SK-N-SH (cell line): ENCODE measurements around the gene BAG1. TPM values are rescaled to one million over a fixed set of nuclear protein-coding genes. Genes with fewer than 3 reads are reported as not detected.

Experiments
- CTCF ChIA-PET: fragments of 300-600, 350-600 bp; formaldehyde crosslinking; extraction: SDS; loops from one replicate; lab custom pipeline; 2021; lab: Yijun Ruan, JAX
- POLR2A ChIA-PET: fragments of 350-600 bp; sonication (Branson Sonifier 250); formaldehyde crosslinking; extraction: SDS; loops from one replicate; lab custom pipeline; 2020; ENCODE audit warnings: antibody characterized with exemption, inconsistent platforms; lab: Yijun Ruan, JAX
- DNase-seq: peaks from one replicate; pipeline ENCODE4 v3.0.0; 2012
- H2AFZ ChIP-seq: fragments of 200-600 bp; sonication (generic); 2 replicates; pipeline ENCODE4 v1.8.1; 2016; ENCODE audit warnings: antibody characterized with exemption, mild to moderate bottlenecking, low read depth
- H3F3A ChIP-seq: fragments of 200-600 bp; sonication (generic); replicated peaks from 2 replicates; pipeline ENCODE3; 2016; ENCODE audit warnings: antibody characterized with exemption, mild to moderate bottlenecking; ENCODE audit not compliant: insufficient read depth
- H3K27ac ChIP-seq, 2 experiments: fragments of 200-500 bp in 1 of 2; fragments of 200-600 bp in 1 of 2; sonication (Bioruptor generic) in 1 of 2; sonication (generic), shearing (Covaris generic) in 1 of 2; 2 replicates each; pipeline versions ENCODE4 v1.5.1 to v1.6.1; 2014 to 2016; ENCODE audit warnings: low read depth in 2 of 2, inconsistent platforms in 1 of 2, low read length in 1 of 2, mild to moderate bottlenecking in 1 of 2, mixed read lengths in 1 of 2
- H3K27me3 ChIP-seq: fragments of 200-600 bp; sonication (generic), shearing (Covaris generic); 2 replicates; pipeline ENCODE4 v1.6.1; 2016; ENCODE audit warnings: mixed run types; ENCODE audit not compliant: insufficient read depth
- H3K36me3 ChIP-seq, 2 experiments: fragments of 200-500 bp in 1 of 2; fragments of 200-600 bp in 1 of 2; sonication (Bioruptor generic) in 1 of 2; sonication (generic) in 1 of 2; replicated peaks in 1 of 2; 2 replicates each; pipeline versions ENCODE3 to v1.5.1; 2014 to 2016; ENCODE audit warnings: low read length in 1 of 2, mild to moderate bottlenecking in 1 of 2; ENCODE audit not compliant: insufficient read depth in 2 of 2, control insufficient read depth in 1 of 2
- H3K4me1 ChIP-seq, 2 experiments: fragments of 200-500 bp in 1 of 2; fragments of 200-600 bp in 1 of 2; sonication (Bioruptor generic) in 1 of 2; sonication (generic), shearing (Covaris generic) in 1 of 2; 2 replicates each; pipeline versions ENCODE4 v1.5.1 to v1.6.1; 2014 to 2016; ENCODE audit warnings: low read depth in 1 of 2, low read length in 1 of 2, mixed run types in 1 of 2; ENCODE audit not compliant: insufficient read depth in 2 of 2, control insufficient read depth in 1 of 2
- H3K4me2 ChIP-seq: fragments of 200-600 bp; sonication (generic), shearing (Covaris generic); 2 replicates; pipeline ENCODE4 v1.6.1; 2017; ENCODE audit warnings: mixed run types
- H3K4me3 ChIP-seq, 2 experiments: fragments of 200-500 bp in 1 of 2; fragments of 200-600 bp in 1 of 2; sonication (Bioruptor generic) in 1 of 2; sonication (generic), shearing (Covaris generic) in 1 of 2; 2 replicates each; pipeline versions ENCODE4 v1.5.1 to v1.8.1; 2014 to 2016; ENCODE audit warnings: low read depth in 2 of 2, inconsistent platforms in 1 of 2, low read length in 1 of 2, mild to moderate bottlenecking in 1 of 2, mixed read lengths in 1 of 2, moderate library complexity in 1 of 2
- H3K79me2 ChIP-seq: fragments of 200-600 bp; sonication (generic); 2 replicates; pipeline ENCODE4 v1.8.1; 2017; ENCODE audit warnings: mild to moderate bottlenecking; ENCODE audit not compliant: insufficient read depth
- H3K9ac ChIP-seq: fragments of 200-600 bp; sonication (generic); 2 replicates; pipeline ENCODE4 v1.6.1; 2017; ENCODE audit warnings: mixed run types
- H3K9me2 ChIP-seq: fragments of 200-600 bp; sonication (generic); 2 replicates; pipeline ENCODE4 v1.6.1; 2017; ENCODE audit warnings: mixed run types
- H3K9me3 ChIP-seq: fragments of 200-600 bp; sonication (generic); 2 replicates; pipeline ENCODE4 v1.6.1; 2017; ENCODE audit warnings: mixed run types, mild to moderate bottlenecking, moderate library complexity
- H4K20me1 ChIP-seq: fragments of 200-600 bp; sonication (generic); 2 replicates; pipeline ENCODE4 v1.6.1; 2017; ENCODE audit warnings: mild to moderate bottlenecking, mixed run types; ENCODE audit not compliant: insufficient read depth
- FOSL2 ChIP-seq: IDR thresholded peaks from 2 replicates; pipeline ENCODE4 v1.4.0; 2012; ENCODE audit warnings: low read depth, mild to moderate bottlenecking, moderate library complexity, borderline replicate concordance
- GABPA ChIP-seq: IDR thresholded peaks from 2 replicates; pipeline ENCODE4 v1.4.0; 2012; ENCODE audit warnings: low read depth, mild to moderate bottlenecking
- JUND ChIP-seq: IDR thresholded peaks from 2 replicates; pipeline ENCODE4 v1.4.0; 2012
- NRF1 ChIP-seq: IDR thresholded peaks from 2 replicates; pipeline ENCODE4 v1.6.1; 2012; ENCODE audit warnings: low read depth, mild to moderate bottlenecking, low read length
- POLR2AphosphoS5 ChIP-seq: IDR thresholded peaks from 2 replicates; pipeline ENCODE4 v1.6.1; 2012; ENCODE audit warnings: low read depth, low read length
- TAF1 ChIP-seq: IDR thresholded peaks from 2 replicates; pipeline ENCODE4 v1.6.1; 2012; ENCODE audit warnings: low read depth, mild to moderate bottlenecking, low read length, moderate library complexity, borderline replicate concordance
- TCF12 ChIP-seq: IDR thresholded peaks from 2 replicates; pipeline ENCODE4 v1.4.0; 2012
- WGBS: methylation state at CpG from one replicate; pipeline ENCODE4 v1.1.6; 2017; ENCODE audit warnings: low lambda C conversion rate; 5-methylcytosine and 5-hydroxymethylcytosine counted together
- polyA plus RNA-seq, 3 experiments: library from polyadenylated mRNA; depleted of rRNA; stranded (reverse); fragments of >200 nt; gene quantifications; 2 replicates each; pipeline ENCODE4 v1.2.3, GENCODE V29; 2012
- TF ChIP-seq, protein P1 (sequence below): IDR thresholded peaks from 2 replicates; pipeline ENCODE4 v1.4.0; 2012; ENCODE audit warnings: low read depth
- TF ChIP-seq, protein P2 (sequence below): fragments of 200-600 bp; sonication (generic); IDR thresholded peaks from 2 replicates; pipeline ENCODE4 v1.6.1; 2017; ENCODE audit warnings: antibody characterized with exemption, mild to moderate bottlenecking, moderate library complexity
- TF ChIP-seq, protein P3 (sequence below): IDR thresholded peaks from 2 replicates; pipeline ENCODE4 v1.6.1; 2012; ENCODE audit warnings: mild to moderate bottlenecking, low read depth, low read length, moderate library complexity
- TF ChIP-seq, protein P4 (sequence below): IDR thresholded peaks from 2 replicates; pipeline ENCODE4; 2012
- TF ChIP-seq, protein P5 (sequence below): IDR thresholded peaks from 2 replicates; pipeline ENCODE4 v1.4.0; 2012; ENCODE audit warnings: low read depth, borderline replicate concordance

Gene BAG1
- polyA plus RNA-seq, 1 of the 3 experiments (the other 2 are of a cell fraction), result 49.9 TPM

DNA sequence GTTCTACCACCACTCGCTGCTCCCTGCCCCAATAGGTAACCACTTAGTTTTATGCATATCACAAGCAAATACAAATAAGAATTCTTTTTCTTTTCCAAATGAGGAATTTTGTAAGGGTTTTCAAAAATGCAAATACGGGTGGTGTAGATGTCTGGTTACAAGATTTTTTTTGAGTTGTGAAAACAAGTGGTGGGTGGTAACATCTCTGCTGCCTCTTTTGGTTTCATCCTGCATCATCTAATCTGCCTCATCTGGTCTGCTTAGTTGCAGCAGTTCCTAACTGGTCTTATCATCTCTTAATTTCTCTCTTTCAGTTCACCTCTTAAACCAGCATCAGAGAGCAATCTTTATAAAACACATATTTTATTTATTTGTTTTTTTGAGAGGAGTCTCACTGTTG is 31.1 kb upstream of the BAG1 start:
- peaks cover 99% of the 10 kb centered on the region for H3K79me2 ChIP-seq
- no peak for DNase-seq
- no peaks in the 10 kb centered on the region for H3K9me2 ChIP-seq
- H3K4me1 ChIP-seq, result peaks cover 4 to 11% of the 10 kb centered on the region in 2 experiments; a peak in 3 of 4 replicates
- no peak overlapping the region for H3K27ac ChIP-seq
- ChIA-PET POLR2A (no interaction called here), CTCF (interaction anchor here (0.7 to 1.3 kb wide), 2 partner anchors 12 to 328 kb away, joined by 3 read pairs; no protein-coding TSS in a partner anchor)
- no peak overlapping the region for H2AFZ ChIP-seq
- no peaks in the 10 kb centered on the region for H3K27me3 ChIP-seq
- TF ChIP-seq JUND (no peak), POLR2AphosphoS5 (no peak), TAF1 (no peak), FOSL2 (no peak), NRF1 (no peak), TCF12 (no peak)
- TF ChIP-seq, protein P1, sequence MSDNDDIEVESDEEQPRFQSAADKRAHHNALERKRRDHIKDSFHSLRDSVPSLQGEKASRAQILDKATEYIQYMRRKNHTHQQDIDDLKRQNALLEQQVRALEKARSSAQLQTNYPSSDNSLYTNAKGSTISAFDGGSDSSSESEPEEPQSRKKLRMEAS, result no peak
- TF ChIP-seq, protein P2, sequence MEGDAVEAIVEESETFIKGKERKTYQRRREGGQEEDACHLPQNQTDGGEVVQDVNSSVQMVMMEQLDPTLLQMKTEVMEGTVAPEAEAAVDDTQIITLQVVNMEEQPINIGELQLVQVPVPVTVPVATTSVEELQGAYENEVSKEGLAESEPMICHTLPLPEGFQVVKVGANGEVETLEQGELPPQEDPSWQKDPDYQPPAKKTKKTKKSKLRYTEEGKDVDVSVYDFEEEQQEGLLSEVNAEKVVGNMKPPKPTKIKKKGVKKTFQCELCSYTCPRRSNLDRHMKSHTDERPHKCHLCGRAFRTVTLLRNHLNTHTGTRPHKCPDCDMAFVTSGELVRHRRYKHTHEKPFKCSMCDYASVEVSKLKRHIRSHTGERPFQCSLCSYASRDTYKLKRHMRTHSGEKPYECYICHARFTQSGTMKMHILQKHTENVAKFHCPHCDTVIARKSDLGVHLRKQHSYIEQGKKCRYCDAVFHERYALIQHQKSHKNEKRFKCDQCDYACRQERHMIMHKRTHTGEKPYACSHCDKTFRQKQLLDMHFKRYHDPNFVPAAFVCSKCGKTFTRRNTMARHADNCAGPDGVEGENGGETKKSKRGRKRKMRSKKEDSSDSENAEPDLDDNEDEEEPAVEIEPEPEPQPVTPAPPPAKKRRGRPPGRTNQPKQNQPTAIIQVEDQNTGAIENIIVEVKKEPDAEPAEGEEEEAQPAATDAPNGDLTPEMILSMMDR, result no peak
- TF ChIP-seq, protein P3, sequence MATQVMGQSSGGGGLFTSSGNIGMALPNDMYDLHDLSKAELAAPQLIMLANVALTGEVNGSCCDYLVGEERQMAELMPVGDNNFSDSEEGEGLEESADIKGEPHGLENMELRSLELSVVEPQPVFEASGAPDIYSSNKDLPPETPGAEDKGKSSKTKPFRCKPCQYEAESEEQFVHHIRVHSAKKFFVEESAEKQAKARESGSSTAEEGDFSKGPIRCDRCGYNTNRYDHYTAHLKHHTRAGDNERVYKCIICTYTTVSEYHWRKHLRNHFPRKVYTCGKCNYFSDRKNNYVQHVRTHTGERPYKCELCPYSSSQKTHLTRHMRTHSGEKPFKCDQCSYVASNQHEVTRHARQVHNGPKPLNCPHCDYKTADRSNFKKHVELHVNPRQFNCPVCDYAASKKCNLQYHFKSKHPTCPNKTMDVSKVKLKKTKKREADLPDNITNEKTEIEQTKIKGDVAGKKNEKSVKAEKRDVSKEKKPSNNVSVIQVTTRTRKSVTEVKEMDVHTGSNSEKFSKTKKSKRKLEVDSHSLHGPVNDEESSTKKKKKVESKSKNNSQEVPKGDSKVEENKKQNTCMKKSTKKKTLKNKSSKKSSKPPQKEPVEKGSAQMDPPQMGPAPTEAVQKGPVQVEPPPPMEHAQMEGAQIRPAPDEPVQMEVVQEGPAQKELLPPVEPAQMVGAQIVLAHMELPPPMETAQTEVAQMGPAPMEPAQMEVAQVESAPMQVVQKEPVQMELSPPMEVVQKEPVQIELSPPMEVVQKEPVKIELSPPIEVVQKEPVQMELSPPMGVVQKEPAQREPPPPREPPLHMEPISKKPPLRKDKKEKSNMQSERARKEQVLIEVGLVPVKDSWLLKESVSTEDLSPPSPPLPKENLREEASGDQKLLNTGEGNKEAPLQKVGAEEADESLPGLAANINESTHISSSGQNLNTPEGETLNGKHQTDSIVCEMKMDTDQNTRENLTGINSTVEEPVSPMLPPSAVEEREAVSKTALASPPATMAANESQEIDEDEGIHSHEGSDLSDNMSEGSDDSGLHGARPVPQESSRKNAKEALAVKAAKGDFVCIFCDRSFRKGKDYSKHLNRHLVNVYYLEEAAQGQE, result no peak
- TF ChIP-seq, all 33 proteins: peak for 0
- H3K9ac ChIP-seq, result no peak overlapping the region
- 98% methylated on average over 2 of the region's 2 CpGs for WGBS
- peaks cover 1% of the 10 kb centered on the region for H3F3A ChIP-seq
- H3K4me2 ChIP-seq, result no peak overlapping the region
- H3K36me3 ChIP-seq, result peaks cover 69 to 79% of the 10 kb centered on the region in 2 experiments
- no peak overlapping the region for H3K4me3 ChIP-seq
- no peaks in the 10 kb centered on the region for H4K20me1 ChIP-seq
- H3K9me3 ChIP-seq, result no peaks in the 10 kb centered on the region

DNA sequence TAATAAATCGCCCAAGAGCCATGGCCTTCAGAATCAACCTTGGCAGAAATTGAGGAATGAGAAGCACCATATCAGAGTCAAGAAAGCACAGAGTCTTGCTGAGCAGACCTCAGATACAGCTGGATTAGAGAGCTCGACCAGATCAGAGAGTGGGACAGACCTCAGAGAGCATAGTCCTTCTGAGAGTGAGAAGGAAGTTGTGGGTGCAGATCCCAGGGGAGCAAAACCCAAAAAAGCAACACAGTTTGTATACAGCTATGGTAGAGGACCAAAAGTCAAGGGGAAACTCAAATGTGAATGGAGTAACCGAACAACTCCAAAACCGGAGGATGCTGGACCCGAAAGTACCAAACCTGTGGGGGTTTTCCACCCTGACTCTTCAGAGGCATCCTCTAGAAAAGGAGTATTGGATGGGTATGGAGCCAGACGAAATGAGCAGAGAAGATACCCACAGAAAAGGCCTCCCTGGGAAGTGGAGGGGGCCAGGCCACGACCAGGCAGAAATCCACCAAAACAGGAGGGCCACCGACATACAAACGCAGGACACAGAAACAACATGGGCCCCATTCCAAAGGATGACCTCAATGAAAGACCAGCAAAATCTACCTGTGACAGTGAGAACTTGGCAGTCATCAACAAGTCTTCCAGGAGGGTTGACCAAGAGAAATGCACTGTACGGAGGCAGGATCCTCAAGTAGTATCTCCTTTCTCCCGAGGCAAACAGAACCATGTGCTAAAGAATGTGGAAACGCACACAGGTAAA is 30.3 kb upstream of the BAG1 start:
- H3K36me3 ChIP-seq, result peaks cover 67 to 74% of the 10 kb centered on the region in 2 experiments
- TF ChIP-seq, protein P3, result no peak
- no peak for TF ChIP-seq GABPA
- TF ChIP-seq, protein P4, sequence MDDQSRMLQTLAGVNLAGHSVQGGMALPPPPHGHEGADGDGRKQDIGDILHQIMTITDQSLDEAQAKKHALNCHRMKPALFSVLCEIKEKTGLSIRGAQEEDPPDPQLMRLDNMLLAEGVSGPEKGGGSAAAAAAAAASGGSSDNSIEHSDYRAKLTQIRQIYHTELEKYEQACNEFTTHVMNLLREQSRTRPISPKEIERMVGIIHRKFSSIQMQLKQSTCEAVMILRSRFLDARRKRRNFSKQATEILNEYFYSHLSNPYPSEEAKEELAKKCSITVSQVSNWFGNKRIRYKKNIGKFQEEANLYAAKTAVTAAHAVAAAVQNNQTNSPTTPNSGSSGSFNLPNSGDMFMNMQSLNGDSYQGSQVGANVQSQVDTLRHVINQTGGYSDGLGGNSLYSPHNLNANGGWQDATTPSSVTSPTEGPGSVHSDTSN, result no peak
- TF ChIP-seq, protein P5, sequence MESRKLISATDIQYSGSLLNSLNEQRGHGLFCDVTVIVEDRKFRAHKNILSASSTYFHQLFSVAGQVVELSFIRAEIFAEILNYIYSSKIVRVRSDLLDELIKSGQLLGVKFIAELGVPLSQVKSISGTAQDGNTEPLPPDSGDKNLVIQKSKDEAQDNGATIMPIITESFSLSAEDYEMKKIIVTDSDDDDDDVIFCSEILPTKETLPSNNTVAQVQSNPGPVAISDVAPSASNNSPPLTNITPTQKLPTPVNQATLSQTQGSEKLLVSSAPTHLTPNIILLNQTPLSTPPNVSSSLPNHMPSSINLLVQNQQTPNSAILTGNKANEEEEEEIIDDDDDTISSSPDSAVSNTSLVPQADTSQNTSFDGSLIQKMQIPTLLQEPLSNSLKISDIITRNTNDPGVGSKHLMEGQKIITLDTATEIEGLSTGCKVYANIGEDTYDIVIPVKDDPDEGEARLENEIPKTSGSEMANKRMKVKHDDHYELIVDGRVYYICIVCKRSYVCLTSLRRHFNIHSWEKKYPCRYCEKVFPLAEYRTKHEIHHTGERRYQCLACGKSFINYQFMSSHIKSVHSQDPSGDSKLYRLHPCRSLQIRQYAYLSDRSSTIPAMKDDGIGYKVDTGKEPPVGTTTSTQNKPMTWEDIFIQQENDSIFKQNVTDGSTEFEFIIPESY, result no peak

More for the DNA sequence above, 30.3 kb upstream of the BAG1 start:
- Histone ChIP-seq H3K4me1 (peaks cover 4 to 11% of the 10 kb centered on the region in 2 experiments; a peak in 3 of 4 replicates), H3K27ac (no peak overlapping the region; a peak in 1 of 4 replicates), H3K4me3 (no peak overlapping the region), H3K9ac (no peak overlapping the region), H3K9me3 (no peaks in the 10 kb centered on the region), H2AFZ (no peak overlapping the region), H4K20me1 (no peaks in the 10 kb centered on the region), H3K4me2 (no peak overlapping the region), H3F3A (peaks cover 3% of the 10 kb centered on the region), H3K9me2 (no peaks in the 10 kb centered on the region), H3K27me3 (no peaks in the 10 kb centered on the region), H3K79me2 (peaks cover 95% of the 10 kb centered on the region)
- CTCF ChIA-PET, result no interaction called here
- 90% methylated on average over 12 of the region's 12 CpGs for WGBS
- DNase-seq, result no peak
- POLR2A ChIA-PET, result no interaction called here
